Activated T-cell treated with anti-CD3 and anti-CD28 coated beads, Interleukin-2, amount 50 U/mL, for 72 hours (primary cell): ENCODE data around the gene CT47B1. TPM values are rescaled to one million over a fixed set of nuclear protein-coding genes. Genes with fewer than 3 reads are reported as not detected.
"Not testable (repeated sequence)": the region's sequence is repeated elsewhere in the genome, so short reads cannot be mapped to it uniquely, and the experiment has no call there.

Experiments used
- ATAC-seq, 2 donors: fragments of 150-1000 bp; cut with Tn5 transposase; replicated peaks in 1 of 2; 2 replicates each; pipeline ENCODE4 v1.10.0; 2021; ENCODE audit warnings: moderate library complexity in 2 of 2, mild to moderate bottlenecking in 1 of 2
- DNase-seq, 2 donors: peaks; one replicate each; pipeline ENCODE4 v3.0.0; 2021 to 2022; ENCODE audit warnings: mixed read lengths in 1 of 2
- H3K27ac Mint-ChIP-seq: one replicate; pipeline ENCODE4 v1.8.0; 2022; ENCODE audit warnings: mild to moderate bottlenecking, moderate library complexity, mixed read lengths
- H3K27me3 Mint-ChIP-seq: one replicate; pipeline ENCODE4 v1.8.0; 2022; ENCODE audit warnings: low read depth, mixed read lengths
- H3K36me3 Mint-ChIP-seq, 2 donors: one replicate each; pipeline ENCODE4 v1.8.0; 2022; ENCODE audit warnings: mixed read lengths in 2 of 2, mild to moderate bottlenecking in 1 of 2; ENCODE audit not compliant: insufficient read depth in 2 of 2
- H3K4me1 Mint-ChIP-seq: one replicate; pipeline ENCODE4 v1.8.0; 2022; ENCODE audit warnings: low read depth, mixed read lengths
- H3K4me3 Mint-ChIP-seq, 2 donors: one replicate each; pipeline ENCODE4 v1.8.0; 2022; ENCODE audit warnings: mild to moderate bottlenecking in 2 of 2, mixed read lengths in 2 of 2, moderate library complexity in 2 of 2
- H3K9me3 Mint-ChIP-seq, 2 donors: one replicate each; pipeline ENCODE4 v1.8.0; 2022; ENCODE audit warnings: mixed read lengths in 2 of 2
- total RNA-seq, 2 donors: library from RNA; stranded (reverse); gene quantifications; one replicate each; pipeline ENCODE4 v1.2.3, GENCODE V29; 2022

The CT47B1 gene
- not detected for total RNA-seq

DNA sequence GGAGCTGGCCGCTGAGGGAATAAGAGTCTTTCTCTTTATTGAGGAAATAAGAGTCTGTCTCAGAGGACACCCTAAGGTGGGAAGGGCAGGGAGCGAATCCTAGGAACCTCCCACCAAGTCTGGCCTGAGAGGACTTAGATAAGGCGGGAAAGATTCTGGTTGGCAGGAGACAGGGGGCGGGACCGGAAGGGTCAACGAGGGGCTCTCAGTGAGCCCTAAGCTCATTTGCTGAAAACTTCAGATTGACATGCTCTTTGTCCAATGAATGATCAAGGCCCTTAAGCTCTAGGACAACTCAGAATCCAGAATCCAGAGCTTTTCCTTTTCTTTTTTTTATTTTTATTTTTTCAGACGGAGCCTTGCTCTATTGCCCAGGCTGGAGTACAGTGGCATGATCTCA lies at the start of gene CT47B1:
Gene CT47B1, minus strand, starts transcription at position 101 of the 400 bp plus-strand sequence. CDS start 196 bp downstream, outside the sequence.
- H3K4me1 Mint-ChIP-seq, H3K4me3 Mint-ChIP-seq, H3K27ac Mint-ChIP-seq, DNase-seq, H3K36me3 Mint-ChIP-seq, H3K27me3 Mint-ChIP-seq, H3K9me3 Mint-ChIP-seq, ATAC-seq: not testable (repeated sequence)

DNA sequence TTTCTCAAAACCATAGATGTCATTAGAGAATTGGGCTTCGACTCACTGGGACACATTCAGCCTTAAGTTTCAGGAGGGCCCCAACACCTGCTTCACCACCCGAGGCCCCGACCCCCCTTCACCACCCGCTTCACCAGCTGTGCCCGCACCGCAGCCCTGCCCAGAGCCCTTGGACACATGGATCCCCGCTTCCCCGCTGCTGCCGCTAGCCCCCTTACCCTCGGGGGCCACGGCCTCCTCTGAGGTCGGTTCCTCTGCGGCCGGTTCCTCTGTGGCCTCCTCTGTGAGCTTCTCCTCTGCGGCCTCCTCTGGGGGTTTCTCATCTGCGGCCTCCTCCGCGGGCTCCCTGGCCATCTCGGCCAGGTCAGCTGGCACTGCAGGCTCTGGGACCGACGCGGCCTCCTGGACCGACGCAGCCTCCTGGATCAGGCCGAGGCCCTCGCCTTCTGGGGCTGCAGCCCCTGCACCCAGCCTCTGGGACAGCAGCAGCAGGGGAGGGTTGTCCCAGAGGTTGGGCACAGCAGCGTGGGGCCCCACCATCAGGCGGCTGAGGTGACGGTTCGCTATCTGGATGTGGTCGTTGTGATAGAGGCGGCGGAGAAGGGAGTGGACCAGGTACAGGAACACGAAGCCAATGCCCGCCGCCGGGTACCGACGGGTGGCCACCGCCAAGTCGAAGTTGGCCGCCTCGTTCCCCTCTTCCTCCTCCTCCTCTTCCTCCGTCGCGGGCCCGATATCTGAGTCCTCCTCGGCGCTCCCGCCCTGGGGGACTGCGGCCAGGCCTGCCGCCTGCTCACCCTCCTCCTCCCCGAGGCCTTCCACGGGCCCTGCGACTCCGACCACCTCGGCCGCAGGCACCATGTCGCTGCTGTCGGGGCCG lies 748 bp downstream of the CT47B1 start:
- Mint-ChIP-seq H3K9me3 (no peaks in the 10 kb centered on the region), H3K4me3 (no peak overlapping the region), H3K4me1 (no peaks in the 10 kb centered on the region), H3K27me3 (peaks cover 2% of the 10 kb centered on the region), H3K36me3 (no peaks in the 10 kb centered on the region), H3K27ac (no peak overlapping the region)
- ATAC-seq (no peak), DNase-seq (no peak)

DNA sequence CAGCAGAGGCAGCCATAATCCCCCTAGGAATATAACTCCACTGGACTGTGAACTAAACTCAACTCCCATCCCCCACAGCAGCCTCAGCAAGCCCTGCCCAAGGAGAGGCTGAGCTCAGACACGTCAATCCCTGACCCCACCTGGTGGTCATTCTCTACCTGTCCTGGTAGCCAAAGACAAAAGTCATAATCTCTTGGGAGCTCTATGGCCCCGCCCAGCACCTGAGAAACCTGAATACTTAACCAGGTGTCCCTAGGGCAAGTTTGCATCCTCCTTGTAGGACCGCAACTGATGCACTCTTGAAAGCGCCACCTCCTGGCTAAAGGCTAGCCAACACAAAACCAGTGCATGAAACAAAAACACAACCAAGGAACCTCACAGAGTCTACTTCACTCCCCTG lies 18.4 kb downstream of the CT47B1 start:
- Mint-ChIP-seq H3K36me3 (peaks cover 0 to 1% of the 10 kb centered on the region in 2 donors), H3K4me3 (no peak overlapping the region), H3K27me3 (peaks cover 18% of the 10 kb centered on the region), H3K4me1 (peaks cover 8% of the 10 kb centered on the region), H3K27ac (no peak overlapping the region), H3K9me3 (peaks cover 0 to 4% of the 10 kb centered on the region in 2 donors)
- DNase-seq: no peak
- no peak for ATAC-seq

DNA sequence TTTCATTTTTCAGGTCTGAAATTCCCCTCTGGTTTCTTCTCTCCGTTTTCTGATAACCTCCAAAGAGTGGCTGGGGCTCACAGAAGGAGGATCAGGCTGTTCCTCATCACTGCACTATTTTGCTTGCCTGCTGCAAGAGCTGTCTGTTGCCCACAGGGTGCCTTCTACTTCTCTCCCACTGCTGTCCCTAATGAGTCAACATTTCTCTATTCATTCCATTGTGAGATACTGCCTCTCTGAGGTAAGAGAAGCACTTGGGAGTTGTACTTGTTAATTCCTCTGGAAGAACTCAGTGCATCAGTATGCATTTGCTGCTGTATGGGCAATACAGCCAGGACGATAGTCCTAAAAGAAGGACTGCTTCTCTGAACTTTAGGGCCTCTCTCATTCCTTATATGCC lies 34.8 kb downstream of the CT47B1 start:
- peaks cover 0 to 3% of the 10 kb centered on the region in 2 donors for H3K9me3 Mint-ChIP-seq
- no peaks in the 10 kb centered on the region for H3K36me3 Mint-ChIP-seq
- H3K27me3 Mint-ChIP-seq: no peaks in the 10 kb centered on the region
- H3K4me1 Mint-ChIP-seq: no peaks in the 10 kb centered on the region
- no peak for ATAC-seq
- no peak overlapping the region for H3K4me3 Mint-ChIP-seq
- H3K27ac Mint-ChIP-seq: no peak overlapping the region
- no peak for DNase-seq

DNA sequence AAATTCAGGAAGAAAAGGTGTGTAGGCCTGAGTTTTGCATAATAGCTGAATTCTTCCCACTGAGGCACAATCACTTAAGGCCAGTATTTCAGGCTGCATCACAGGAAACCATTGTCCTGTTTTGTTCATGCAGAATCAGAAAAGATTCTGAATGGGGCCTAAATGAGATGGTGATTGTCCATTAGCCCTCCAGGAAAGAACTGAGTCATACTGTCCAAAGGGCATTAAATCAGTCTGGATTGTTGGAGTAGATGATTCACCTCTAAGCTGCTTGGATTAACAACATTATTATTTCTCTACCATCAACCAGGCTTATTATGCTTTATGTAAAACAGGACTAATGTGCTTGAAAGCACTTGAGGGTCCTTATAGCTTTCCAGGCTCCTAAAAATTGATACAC lies 36.2 kb downstream of the CT47B1 start:
- H3K4me3 Mint-ChIP-seq: no peak overlapping the region
- DNase-seq (no peak), ATAC-seq (no peak)
- H3K27ac Mint-ChIP-seq: no peak overlapping the region
- peaks cover 0 to 3% of the 10 kb centered on the region in 2 donors for H3K9me3 Mint-ChIP-seq
- no peaks in the 10 kb centered on the region for H3K27me3 Mint-ChIP-seq
- no peaks in the 10 kb centered on the region for H3K4me1 Mint-ChIP-seq
- H3K36me3 Mint-ChIP-seq: no peaks in the 10 kb centered on the region

DNA sequence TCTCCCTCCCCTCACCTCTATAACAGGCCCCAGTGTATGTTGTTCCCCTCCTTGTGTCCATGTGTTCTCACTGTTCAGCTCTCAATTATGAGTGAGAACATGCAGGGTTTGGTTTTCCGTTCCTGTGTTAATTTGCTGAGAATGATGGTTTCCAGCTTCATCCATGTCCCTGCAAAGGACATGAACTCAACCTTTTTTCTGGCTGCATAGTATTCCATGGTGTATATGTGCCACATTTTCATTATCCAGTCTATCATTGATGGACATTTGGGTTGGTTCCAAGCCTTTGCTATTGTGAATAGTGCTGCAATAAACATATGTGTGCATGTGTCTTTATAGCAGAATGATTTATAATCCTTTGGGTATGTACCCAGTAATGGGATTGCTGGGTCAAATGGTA lies 48.5 kb downstream of the CT47B1 start:
- not testable (repeated sequence) for H3K4me3 Mint-ChIP-seq, H3K9me3 Mint-ChIP-seq, H3K4me1 Mint-ChIP-seq, H3K36me3 Mint-ChIP-seq, DNase-seq, ATAC-seq, H3K27ac Mint-ChIP-seq, H3K27me3 Mint-ChIP-seq

DNA sequence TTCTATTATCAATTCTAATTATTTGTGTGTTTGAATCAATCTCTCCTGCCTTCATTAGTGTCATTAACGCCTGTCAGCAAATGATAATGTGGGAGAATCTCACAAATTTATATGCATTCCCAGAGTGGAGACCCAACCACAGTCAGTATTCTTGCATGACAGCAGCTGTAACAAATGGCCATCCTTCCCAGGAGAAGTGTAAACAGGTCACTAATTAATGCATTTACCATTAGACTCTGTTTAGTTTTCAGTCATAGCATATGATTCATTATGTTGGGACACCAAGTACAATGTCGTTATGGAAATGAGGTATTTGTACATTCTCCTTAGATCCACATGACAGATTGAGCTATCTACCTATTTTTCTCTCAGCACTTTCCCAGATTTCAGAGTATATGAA lies 50.5 kb downstream of the CT47B1 start:
- DNase-seq: no peak
- peaks cover 5% of the 10 kb centered on the region for H3K27me3 Mint-ChIP-seq

DNA sequence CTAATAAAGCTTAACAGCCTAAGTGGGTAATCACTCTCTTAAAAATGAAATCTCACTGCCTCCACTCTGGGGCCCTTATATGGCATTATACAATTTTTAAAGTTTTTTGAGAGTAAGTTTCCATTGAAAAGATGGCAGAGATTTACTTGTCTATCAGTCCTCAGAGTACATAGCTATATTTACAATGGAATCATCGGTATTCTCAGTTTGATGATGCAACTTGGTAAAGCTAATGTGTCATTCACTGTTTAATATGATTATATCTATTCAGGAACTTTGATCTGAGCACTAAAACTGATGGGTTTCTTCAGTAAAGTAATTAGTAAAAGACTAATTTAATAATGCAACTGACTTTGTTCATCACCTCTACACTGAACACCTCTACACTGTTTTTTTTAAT lies 51.6 kb downstream of the CT47B1 start:
- no peak for DNase-seq
- ATAC-seq: no peak
- peaks cover 0 to 1% of the 10 kb centered on the region in 2 donors for H3K9me3 Mint-ChIP-seq
- no peak overlapping the region for H3K4me3 Mint-ChIP-seq
- no peaks in the 10 kb centered on the region for H3K4me1 Mint-ChIP-seq
- H3K27me3 Mint-ChIP-seq: no peaks in the 10 kb centered on the region
- H3K27ac Mint-ChIP-seq: no peak overlapping the region
- no peaks in the 10 kb centered on the region for H3K36me3 Mint-ChIP-seq

More for the DNA sequence above, 50.5 kb downstream of the CT47B1 start:
- no peak for ATAC-seq
- peaks cover 0 to 2% of the 10 kb centered on the region in 2 donors for H3K36me3 Mint-ChIP-seq
- no peaks in the 10 kb centered on the region for H3K4me1 Mint-ChIP-seq
- H3K4me3 Mint-ChIP-seq: no peak overlapping the region
- peaks cover 0 to 5% of the 10 kb centered on the region in 2 donors for H3K9me3 Mint-ChIP-seq
- H3K27ac Mint-ChIP-seq: no peak overlapping the region

DNA sequence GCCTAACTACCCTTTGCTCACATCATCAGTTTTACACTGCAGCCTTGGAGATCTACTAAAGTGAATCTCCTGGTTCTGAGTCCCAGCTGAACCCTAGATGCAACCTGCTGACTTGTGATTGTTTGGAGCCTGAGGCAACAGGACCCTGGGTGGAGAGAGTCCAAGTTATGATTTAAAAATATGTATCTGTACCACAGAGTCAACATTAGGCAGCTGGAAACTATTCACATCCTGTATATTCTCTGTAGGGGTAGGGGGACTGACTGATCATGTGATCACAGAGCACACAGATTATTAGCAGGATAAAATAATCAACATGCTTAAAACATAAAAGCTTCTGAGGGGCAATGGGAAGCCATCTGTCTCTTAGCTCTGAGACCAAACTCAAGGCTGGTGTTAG lies 52.1 kb downstream of the CT47B1 start:
- no peak for DNase-seq
- ATAC-seq: no peak
- Mint-ChIP-seq H3K4me3 (no peak overlapping the region), H3K4me1 (no peaks in the 10 kb centered on the region), H3K27me3 (no peaks in the 10 kb centered on the region), H3K9me3 (peaks cover 0 to 1% of the 10 kb centered on the region in 2 donors), H3K27ac (no peak overlapping the region), H3K36me3 (no peaks in the 10 kb centered on the region)

Other genes starting within 250 kb of the CT47B1 start
- 1 to 10 TPM; 7.2 to 9.8 TPM for gene C1GALT1C1, start 245.8 kb downstream of the CT47B1 start, total RNA-seq
- gene CT47A11, start 61.3 kb upstream of the CT47B1 start, total RNA-seq: not detected
- not detected for gene CT47A10, start 66.2 kb upstream of the CT47B1 start, total RNA-seq
- not detected for gene CT47A9, start 71.0 kb upstream of the CT47B1 start, total RNA-seq
- gene CT47A8, start 75.9 kb upstream of the CT47B1 start, total RNA-seq: not detected
- gene CT47A7, start 80.7 kb upstream of the CT47B1 start, total RNA-seq: not detected
- gene CT47A6, start 85.6 kb upstream of the CT47B1 start, total RNA-seq: not detected
- gene CT47A5, start 90.5 kb upstream of the CT47B1 start, total RNA-seq: not detected
- not detected for gene CT47A4, start 95.3 kb upstream of the CT47B1 start, total RNA-seq
- not detected for gene CT47A3, start 100.2 kb upstream of the CT47B1 start, total RNA-seq
- gene CT47A2, start 105.1 kb upstream of the CT47B1 start, total RNA-seq: not detected
- gene CT47A1, start 109.9 kb upstream of the CT47B1 start, total RNA-seq: not detected
- under 1 TPM; 0.23 to 0.26 TPM for gene GLUD2, start 171.7 kb upstream of the CT47B1 start, total RNA-seq